Glomerular visceral epithelial cell (primary cell): ENCODE data around the gene PHTF1.

Experiments
- DNase-seq: peaks from one replicate; pipeline ENCODE4 v3.0.0-alpha.2; 2016; ENCODE audit errors: extremely low spot score

The PHTF1 gene

GRCh38 chr1:113759333-113760101 is at the start of gene PHTF1:
Gene PHTF1, minus strand, starts transcription at chr1:113759486. Its CDS starts 783 bp downstream, at chr1:113758703.
- DNase-seq, result peak; percentile 88

- no peak for DNase-seq
These were observed 49.3 kb upstream of the PHTF1 start for GRCh38 chr1:113808450-113809195.

DNA sequence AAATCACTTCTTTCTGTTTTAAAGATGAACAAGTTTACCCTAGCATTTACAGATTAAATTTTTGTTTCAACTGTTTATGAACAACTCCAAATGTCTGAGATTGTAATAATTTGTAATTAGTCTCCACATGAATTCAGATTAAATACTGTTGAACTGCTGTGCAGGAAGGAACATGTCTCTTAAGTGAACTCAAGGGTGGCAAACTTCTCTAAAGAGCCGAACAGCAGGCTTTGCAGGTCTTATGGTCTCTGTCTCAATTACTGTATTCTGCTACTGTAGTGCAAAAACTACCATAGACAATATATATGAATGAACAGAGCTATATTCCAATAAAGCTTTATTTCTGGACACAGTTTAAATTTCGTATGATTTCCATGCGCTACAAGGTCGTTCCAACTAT is 46.4 kb upstream of the PHTF1 start:
- no peak for DNase-seq

DNA sequence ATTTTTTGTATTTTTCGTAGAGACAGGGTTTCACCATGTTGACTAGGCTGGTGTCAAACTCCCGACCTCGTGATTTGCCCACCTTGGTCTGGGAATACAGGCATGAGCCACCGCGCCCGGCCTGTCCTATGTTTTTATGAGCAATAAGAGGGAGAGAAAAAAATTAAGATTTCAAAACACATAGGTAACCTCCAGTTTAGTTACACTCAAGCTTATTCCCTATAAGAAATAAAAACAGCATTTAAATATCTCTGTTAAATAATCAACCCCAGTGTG is 45.9 kb upstream of the PHTF1 start:
- DNase-seq, result no peak

DNA sequence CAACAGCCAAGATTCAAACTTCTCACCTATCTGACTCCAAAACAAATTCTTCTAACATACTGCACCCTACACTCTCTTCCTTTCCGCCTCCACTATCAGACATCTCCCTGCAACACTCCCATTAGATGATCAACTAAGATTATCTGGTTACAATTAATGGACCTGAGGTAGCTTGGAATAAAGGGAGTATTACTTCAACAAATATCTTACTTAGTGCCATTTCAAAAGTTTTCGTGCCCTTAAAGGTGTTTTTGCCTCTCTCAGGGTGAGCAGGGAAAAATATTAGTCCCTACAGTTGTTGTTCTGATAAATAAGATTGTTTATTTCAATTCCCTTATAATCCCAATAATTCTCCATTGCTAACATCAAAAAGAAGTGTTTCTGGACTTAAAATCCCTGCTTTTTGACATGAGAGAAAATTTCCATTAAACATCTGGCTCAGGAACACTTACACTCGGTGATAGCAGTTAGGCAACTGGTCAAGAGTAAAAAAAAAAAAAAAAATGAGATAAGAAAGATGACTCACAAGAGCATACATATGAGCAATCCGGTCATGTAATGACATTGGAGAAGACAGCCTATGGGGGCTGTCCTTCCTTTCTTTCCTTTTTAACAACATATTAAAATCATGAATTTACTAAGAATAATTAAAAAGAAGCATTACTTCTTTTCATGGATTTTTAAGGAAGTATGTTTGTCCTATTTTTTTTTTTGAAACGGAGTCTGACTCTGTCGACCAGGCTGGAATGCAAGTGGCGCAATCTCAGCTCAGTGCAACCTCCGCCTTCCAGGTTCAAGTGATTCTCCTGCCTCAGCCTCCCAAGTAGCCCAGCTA is 45.4 kb upstream of the PHTF1 start:
- peak; percentile 47 for DNase-seq

GRCh38 chr1:113802367-113803007 is 43.2 kb upstream of the PHTF1 start:
- no peak for DNase-seq

DNA sequence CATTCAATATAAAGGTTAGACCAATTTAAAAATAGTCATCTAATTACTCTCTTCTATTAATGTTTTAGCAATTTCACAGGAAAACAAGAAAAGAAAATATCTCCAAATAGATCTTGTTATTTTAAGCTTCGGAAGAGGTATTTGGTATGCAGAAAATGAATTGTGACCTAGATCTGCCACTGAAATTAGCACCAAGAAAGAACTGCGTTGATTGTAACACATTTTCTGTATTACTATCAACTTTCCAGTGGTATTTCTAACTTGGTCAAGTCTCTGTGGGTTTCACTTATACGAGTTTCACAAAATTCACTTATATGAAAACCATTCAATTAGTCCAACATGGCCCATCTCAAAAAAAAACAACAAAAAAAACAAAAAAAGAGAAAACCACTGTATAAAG is 41.2 kb upstream of the PHTF1 start:
- no peak for DNase-seq

GRCh38 chr1:113797472-113797871 is 38.2 kb upstream of the PHTF1 start:
- DNase-seq, result no peak

- no peak for DNase-seq
These were observed 34.9 kb upstream of the PHTF1 start for GRCh38 chr1:113793878-113794834.

DNA sequence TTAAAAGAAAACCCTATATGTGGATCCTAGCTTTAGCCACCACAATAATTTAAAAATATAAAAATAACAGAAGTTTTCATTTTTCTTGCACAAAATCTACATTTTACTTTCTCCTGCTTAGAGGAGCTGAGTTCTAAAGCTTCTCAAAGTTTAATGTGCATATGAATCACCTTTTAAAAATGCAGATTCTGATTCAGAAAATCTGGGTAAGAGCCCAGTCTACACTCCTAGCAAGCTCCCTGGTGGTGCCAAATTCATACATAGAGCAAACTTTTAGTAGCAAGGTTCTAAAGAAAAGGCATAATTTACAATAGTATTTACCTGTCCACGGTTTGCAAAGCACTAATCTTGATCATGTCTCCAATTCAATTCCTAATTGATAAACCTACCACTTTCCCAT is 33.7 kb upstream of the PHTF1 start:
- DNase-seq, result no peak

DNA sequence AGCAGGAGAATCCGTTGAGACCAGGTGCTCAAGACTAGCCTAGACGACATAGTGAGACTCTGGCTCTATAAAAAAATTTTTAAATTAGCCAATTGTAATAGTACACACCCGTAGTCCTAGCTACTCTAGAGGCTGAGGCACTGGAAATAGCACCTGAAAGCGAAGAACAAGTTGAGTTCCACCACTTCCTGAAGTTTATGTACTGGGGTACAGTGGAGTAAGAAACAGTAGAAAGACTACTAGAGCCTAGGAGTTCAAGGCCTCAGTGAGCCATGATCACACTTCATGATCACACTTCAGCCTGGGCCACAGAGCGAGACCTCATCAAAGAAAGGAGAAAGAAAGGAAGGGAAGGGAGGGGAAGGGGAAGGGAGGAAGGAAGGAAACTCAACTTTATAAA is 33.2 kb upstream of the PHTF1 start:
- no peak for DNase-seq

- DNase-seq, result no peak
These were observed 29.5 kb upstream of the PHTF1 start for GRCh38 chr1:113788802-113789201.

DNA sequence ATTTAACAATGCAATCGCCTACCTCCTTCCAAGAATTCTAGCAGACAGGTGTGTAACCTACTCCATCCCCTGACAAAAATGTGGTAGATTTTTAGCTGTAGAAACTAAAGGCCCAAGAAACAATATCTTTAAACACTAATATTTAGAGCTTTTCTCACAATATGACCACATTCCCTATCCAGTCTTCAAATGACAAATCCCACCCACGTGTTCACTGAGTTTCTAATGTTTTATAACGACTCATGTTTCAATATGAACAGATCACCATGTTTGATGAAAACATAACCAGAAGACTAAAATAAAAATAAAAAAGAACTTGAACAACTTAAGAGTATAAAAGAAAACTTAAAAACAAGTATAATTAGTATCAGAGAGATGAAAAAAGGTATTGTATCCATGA is 28.4 kb upstream of the PHTF1 start:
- DNase-seq, result no peak

DNA sequence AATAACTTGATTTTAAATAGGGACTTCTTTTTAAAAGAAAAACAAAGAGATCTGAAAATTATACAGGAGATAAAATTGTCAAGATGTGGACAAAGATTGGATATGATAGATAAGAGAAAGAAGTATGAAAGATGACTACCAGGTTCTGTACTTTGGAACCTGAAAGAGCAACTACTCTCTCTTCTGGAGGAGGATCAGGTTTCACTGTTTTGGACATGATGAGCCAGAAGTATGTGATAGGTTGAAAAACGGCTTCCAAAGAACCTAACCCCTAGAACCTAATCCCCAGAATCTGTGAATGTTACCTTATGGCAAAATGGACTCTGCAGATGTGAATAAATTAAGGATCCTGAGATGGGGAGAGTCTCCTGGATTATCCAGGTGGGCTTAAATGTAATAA is 26.8 kb upstream of the PHTF1 start:
- DNase-seq, result no peak

- peak; percentile 5 for DNase-seq
These were observed 25.0 kb upstream of the PHTF1 start for GRCh38 chr1:113784104-113784779.

GRCh38 chr1:113783254-113784103 is 24.2 kb upstream of the PHTF1 start:
- DNase-seq, result no peak

- no peak for DNase-seq
These were observed 23.1 kb upstream of the PHTF1 start for GRCh38 chr1:113782406-113782805.

GRCh38 chr1:113780374-113781146 is 21.3 kb upstream of the PHTF1 start:
- DNase-seq, result no peak

DNA sequence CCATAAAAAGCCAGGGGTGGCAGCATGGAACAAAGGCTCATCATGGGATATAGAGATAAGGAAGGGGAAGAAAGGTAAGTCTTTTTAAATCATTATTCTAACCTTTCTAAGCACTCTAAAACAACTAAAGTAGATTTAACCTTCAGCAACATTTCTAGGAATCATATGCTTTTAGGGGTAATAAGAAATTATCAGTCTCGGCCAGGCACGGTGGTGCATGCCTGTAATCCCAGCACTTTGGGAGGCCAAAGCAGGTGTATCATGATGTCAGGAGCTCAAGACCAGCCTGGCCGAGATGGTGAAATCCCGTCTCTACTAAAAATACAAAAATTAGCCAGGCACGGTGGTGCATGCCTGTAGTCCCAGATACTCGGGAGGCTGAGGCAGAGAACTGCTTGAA is 20.3 kb upstream of the PHTF1 start:
- no peak for DNase-seq
